Mesendoderm (in vitro differentiated cells): Measurements from ENCODE around the gene AMY2A. TPM values are rescaled to one million over a fixed set of nuclear protein-coding genes. Genes with fewer than 3 reads are reported as not detected.

Experiments used
- small RNA-seq: library from polyadenylated mRNA; stranded (forward); fragments of <200 nt; extraction: miRNeasy Mini kit (QIAGEN cat#:217004); gene quantifications from one replicate; pipeline ENCODE3, GENCODE V24; 2013; ENCODE audit not compliant: insufficient read depth

Gene AMY2A

Small RNA genes within 50 kb of the gene (small RNA-seq; reads per million reads assigned to genes)
- not detected for gene AC105272.1
